ENCODE results near the gene NRG2.

Gene NRG2

GRCh38 chr5:139835656-139836055 is 207.4 kb downstream of the NRG2 start:
- in situ Hi-C loops (cut with MboI; ENCODE audit: low pct_unique_long_range_greater_than_20kb, low sequenced_read_pairs, unreplicated experiment) = no loop called here
- TF ChIP-seq, protein P1, sequence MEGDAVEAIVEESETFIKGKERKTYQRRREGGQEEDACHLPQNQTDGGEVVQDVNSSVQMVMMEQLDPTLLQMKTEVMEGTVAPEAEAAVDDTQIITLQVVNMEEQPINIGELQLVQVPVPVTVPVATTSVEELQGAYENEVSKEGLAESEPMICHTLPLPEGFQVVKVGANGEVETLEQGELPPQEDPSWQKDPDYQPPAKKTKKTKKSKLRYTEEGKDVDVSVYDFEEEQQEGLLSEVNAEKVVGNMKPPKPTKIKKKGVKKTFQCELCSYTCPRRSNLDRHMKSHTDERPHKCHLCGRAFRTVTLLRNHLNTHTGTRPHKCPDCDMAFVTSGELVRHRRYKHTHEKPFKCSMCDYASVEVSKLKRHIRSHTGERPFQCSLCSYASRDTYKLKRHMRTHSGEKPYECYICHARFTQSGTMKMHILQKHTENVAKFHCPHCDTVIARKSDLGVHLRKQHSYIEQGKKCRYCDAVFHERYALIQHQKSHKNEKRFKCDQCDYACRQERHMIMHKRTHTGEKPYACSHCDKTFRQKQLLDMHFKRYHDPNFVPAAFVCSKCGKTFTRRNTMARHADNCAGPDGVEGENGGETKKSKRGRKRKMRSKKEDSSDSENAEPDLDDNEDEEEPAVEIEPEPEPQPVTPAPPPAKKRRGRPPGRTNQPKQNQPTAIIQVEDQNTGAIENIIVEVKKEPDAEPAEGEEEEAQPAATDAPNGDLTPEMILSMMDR (IDR thresholded peaks at IDR 0.05; ENCODE audit: extremely low read depth, insufficient read depth, missing control alignments) = no peak
- no peak for DNase-seq (ENCODE audit: low spot score)

DNA sequence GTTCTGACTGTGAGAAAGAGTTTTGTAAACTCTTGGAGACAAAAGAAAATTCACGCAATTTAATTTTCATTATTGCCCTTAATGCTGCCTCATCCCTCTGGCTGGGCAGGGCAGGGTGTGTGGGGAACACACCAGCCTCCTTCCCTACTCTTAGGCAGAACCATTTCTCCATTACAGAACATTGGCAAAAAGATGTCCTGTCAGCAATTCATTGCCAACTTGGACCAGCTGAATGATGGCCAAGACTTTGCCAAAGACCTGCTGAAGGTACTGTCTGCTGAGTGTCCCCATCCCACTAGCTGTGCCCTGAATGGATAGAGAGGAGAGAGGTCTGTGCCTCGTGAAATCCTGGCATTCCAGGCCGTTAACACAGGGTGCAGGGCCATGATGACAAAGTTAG is 209.6 kb downstream of the NRG2 start:
- DNase-seq (ENCODE audit: low spot score) = no peak
- in situ Hi-C loops (cut with MboI; ENCODE audit: low pct_unique_long_range_greater_than_20kb, low sequenced_read_pairs, unreplicated experiment) = no loop called here
- TF ChIP-seq, protein P1 (IDR thresholded peaks at IDR 0.05; ENCODE audit: extremely low read depth, insufficient read depth, missing control alignments) = no peak

GRCh38 chr5:139831624-139832023 is 211.5 kb downstream of the NRG2 start:
- no peak for DNase-seq (ENCODE audit: low spot score)

GRCh38 chr5:139829471-139829870 is 213.6 kb downstream of the NRG2 start:
- in situ Hi-C loops (cut with MboI; ENCODE audit: low pct_unique_long_range_greater_than_20kb, low sequenced_read_pairs, unreplicated experiment) = no loop called here
- no peak for DNase-seq (ENCODE audit: low spot score)
- TF ChIP-seq, protein P1 (IDR thresholded peaks at IDR 0.05; ENCODE audit: extremely low read depth, insufficient read depth, missing control alignments) = no peak

More at GRCh38 chr5:139831624-139832023, 211.5 kb downstream of the NRG2 start:
- in situ Hi-C loops (cut with MboI; ENCODE audit: low pct_unique_long_range_greater_than_20kb, low sequenced_read_pairs, unreplicated experiment) = no loop called here
- TF ChIP-seq, protein P1 (IDR thresholded peaks at IDR 0.05; ENCODE audit: extremely low read depth, insufficient read depth, missing control alignments) = no peak

DNA sequence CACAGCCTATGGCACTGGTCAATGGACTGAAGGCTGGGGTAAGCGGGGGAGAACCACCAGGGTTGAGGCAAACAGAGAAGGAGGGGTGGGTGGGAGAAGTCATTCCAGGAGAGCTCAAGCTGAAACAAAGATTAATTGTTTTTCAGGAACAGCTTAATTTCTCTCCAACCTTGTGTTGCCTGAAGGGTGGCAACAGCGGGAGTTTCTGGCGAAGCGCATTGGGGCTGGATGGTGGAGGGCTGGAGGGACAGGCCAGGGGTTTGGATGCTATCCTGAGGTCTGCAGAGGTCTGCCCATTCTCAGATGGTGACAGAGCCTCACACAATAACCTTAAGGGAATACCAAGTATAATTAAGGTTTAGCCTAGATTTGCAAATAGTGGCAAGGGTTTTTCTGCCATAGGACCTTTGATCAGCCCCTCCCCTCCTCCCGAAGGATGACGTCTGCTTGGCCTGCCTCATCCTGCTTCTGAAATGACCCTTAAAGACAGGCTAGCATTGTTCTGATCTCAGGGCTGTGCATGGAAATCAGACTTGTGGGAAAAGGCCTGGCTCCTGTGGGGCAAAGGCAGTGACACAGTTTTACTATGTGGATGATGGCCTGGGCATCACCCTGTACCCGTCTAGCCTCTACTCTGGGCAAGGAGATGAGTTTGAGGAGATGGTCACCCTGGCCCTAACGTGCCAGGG is 214.7 kb downstream of the NRG2 start:
- DNase-seq (ENCODE audit: low spot score) = no peak
- TF ChIP-seq, protein P1 (IDR thresholded peaks at IDR 0.05; ENCODE audit: extremely low read depth, insufficient read depth, missing control alignments) = no peak
- in situ Hi-C loops (cut with MboI; ENCODE audit: low pct_unique_long_range_greater_than_20kb, low sequenced_read_pairs, unreplicated experiment) = no loop called here

GRCh38 chr5:139825690-139826089 is 217.4 kb downstream of the NRG2 start:
- no peak for DNase-seq (ENCODE audit: low spot score)
- TF ChIP-seq, protein P1 (IDR thresholded peaks at IDR 0.05; ENCODE audit: extremely low read depth, insufficient read depth, missing control alignments) = no peak
- in situ Hi-C loops (cut with MboI; ENCODE audit: low pct_unique_long_range_greater_than_20kb, low sequenced_read_pairs, unreplicated experiment) = no loop called here
